D341Med (cell line): Measurements from ENCODE around the gene SHC2.
"Not testable (repeated sequence)": the region's sequence is repeated elsewhere in the genome, so short reads cannot be mapped to it uniquely, and the experiment has no call there.

Source experiments
- DNase-seq: peaks from one replicate; pipeline ENCODE4 v3.0.0; 2012; ENCODE audit warnings: low spot score

SHC2 gene

GRCh38 chr19:492091-492531 is 31.3 kb upstream of the SHC2 start:
- no peak for DNase-seq

DNA sequence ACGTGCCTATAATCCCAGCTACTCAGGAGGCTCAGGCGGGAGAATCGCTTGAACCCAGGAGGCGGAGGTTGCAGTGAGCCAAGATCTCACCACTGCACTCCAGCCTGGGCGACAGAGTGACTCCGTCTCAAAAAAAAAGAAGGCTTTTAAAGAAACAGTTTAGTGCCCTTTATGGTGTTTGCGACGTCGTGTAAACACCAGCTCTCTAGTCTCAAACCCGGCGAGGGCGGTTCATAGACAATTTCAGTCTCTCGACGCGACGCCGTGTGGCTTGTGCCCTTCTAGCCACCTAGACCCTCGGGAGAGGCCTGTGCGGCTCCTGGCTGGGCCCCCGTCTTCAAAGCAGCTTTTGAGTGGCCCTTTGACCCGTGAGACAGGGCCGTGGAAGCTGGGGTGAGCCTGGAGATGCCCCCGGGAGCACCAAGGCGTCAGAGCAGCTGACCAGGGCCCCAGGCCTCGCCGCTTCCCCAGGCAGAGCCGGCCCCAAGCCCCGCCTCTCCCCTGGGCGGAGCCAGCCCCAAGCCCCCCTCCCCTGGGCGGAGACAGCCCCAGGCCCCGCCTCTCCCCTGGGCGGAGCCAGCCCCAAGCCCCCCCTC is 30.4 kb upstream of the SHC2 start:
- no peak for DNase-seq

DNA sequence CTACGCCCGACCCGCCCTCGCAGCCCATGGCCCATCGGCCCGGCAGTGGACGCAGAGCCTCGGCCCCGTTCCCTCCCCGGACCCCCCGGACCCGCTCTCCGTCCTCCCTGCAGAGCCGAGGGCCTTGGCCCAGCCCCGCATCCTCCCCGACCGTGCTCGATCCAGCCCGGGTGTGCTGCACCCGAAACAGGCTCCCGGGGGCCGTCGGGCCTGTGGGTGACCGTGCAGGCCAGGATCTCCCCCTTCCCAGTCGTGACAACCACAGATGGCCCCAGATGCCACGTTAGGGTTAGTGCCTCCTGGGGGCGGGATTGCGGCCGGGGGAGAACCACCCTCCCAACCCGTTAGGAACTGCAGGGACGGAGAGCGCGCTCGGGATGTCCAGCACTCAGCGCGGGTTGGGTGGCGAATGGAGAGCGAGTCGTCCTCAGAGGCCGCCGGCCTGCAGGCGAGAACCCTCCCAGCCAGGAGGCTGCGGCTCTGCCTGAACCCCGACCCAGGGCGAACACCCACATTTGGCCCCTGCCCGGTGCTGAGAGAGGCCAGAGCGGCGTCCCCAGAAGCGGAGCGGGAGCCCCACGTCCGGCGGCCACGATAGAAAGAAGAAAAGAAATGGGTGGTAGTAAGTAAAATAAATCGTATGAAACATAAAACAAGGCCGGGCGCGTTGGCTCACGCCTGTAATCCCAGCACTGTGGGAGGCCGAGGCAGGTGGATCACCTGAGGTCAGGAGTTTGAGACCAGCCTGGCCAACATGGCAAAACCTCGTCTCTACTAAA is 28.8 kb upstream of the SHC2 start:
- peak; percentile 54 for DNase-seq

- peak; percentile 99 for DNase-seq
These were observed 27.9 kb upstream of the SHC2 start for GRCh38 chr19:488505-489417.

- peak; percentile 52 for DNase-seq
These were observed 24.9 kb upstream of the SHC2 start for GRCh38 chr19:485583-486236.

DNA sequence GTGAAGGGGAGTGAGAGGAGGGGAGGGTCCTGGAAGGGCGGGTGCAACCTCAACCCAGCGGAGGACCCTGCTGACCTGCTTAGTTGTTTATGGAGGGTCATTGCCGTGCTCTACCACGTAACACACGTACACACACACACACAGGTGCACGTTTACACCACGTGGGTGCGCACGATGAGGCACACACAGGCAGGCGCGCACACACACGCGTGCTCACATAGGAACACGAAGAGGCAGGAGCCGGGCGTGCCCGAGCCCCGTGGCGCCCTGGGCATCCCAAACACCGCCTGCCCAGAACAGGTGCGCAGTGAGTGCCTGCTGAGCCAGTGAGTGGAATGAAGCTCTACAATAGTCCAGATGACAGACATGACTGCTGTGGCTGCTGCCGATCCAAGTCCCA is 24.2 kb upstream of the SHC2 start:
- DNase-seq: peak; percentile 33

GRCh38 chr19:484494-484893 is 23.7 kb upstream of the SHC2 start:
- DNase-seq: peak; percentile 17

DNA sequence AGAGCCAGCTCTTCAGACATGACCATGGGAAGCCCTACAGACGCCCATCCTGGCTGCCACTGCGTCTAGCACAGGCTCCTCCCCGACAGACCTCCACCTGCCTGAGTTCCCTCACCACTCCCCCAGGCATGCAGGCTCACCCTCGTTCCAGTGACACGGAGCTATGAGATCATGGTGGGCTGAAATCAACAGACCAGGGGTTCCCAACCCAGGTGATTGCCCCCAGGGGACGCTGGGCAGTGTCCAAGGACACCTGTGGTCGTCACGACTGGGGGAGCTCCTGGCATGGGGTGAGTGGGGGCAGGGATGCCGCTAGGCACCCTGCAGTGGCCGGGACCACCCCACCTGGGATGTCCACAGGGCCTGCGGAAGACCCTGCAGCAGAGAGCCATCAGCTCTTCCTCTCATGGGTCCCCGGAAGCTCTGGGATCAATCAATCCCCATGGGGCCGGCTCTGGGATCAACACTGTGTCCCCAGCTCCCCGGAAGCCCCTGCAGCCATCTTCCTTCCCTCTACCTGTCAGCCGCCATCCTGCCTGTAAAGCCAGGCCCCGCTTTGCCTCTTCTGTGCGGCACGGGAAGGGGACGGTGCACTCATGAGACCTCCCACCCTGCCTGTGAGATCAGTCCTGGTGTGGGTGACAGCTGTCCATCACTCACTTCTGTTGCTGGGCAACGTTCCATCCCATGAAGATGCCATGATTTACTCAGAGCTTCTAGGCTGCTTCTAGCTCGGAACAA is 22.7 kb upstream of the SHC2 start:
- DNase-seq: peak; percentile 39

- DNase-seq: peak; percentile 28
These were observed 21.6 kb upstream of the SHC2 start for GRCh38 chr19:482186-483041.

DNA sequence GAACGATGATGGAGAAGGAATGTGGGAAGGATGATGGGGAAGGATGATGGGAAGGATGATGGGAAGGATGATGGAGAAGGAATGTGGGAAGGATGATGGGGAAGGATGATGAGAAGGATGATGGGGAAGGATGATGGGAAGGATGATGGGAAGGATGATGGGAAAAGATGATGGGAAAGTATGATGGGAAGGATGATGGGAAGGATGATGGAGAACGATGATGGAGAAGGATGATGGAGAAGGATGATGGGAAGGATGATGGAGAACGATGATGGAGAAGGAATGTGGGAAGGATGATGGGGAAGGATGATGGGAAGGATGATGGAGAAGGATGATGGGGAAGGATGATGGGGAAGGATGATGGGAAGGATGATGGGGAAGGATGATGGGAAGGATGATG is 20.3 kb upstream of the SHC2 start:
- not testable (repeated sequence) for DNase-seq

DNA sequence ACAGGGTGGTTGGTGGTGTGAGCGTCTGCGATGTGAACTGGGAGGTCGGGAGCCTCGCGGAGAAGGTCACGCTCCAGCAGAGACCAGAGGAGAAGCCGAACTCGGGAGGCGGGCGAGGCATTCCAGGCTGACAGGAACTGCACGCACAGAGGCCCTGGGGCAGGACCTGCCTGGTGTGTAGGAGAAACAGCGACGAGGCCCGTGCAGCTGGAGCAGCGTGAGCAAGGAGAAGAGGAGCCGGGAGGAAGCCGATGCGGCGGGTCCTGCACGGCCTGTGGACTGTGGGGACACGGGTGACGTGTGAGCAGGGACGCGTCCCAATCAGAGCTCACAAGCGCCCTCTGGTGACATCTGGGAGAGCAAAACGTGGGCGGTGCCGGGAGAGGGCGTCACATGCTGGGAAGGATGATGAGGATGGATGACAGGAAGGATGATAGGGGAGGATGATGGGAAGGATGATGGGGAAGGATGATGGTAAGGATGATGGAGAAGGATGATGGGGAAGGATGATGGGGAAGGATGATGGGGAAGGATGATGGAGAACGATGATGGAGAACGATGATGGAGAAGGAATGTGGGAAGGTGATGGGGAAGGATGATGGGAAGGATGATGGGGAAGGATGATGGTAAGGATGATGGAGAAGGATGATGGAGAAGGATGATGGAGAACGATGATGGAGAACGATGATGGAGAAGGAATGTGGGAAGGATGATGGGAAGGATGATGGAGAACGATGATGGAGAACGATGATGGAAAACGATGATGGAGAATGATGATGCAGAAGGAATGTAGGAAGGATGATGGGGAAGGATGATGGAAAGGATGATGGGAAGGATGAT is 19.4 kb upstream of the SHC2 start:
- DNase-seq: peak; percentile 83

DNA sequence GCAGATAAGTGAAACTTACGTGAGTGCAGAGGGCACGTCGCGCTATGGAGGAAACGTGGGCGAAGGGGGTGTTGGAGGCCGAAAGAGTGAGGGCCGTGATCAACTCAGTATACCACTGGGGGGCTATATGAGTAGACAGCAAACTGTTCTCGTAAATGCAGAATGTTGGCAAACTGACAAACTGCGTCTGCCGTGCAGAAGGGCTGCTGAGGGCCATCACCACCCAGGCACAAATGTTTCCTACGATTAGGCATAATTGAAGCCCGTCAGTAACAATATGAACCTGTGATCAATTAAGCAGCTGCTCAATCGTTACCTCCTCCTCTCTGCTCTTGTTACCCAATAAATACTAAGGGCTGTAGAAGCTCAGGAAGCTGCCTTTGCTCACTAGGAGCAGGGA is 18.1 kb upstream of the SHC2 start:
- no peak for DNase-seq

GRCh38 chr19:478236-478903 is 17.5 kb upstream of the SHC2 start:
- no peak for DNase-seq

DNA sequence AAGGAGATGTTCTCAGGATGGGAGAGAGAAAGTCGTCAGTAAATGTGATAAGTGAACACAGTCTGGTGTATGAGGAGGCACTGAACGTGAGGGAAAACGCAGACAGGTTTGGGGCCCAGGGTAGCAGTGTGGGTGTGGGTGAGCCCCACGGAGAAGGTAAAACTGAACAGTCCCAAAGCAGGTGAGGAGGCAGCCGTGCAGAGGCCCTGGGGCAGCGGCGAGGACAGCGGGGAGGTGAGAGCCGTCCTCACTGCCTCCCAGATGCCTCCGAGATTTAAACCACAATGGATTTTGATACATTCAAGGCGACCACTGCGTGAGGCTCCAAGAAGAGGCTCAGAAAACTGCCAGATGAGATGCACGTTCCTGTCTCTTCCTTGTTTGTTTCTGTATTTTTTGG is 14.5 kb upstream of the SHC2 start:
- no peak for DNase-seq

GRCh38 chr19:474126-475078 is 13.6 kb upstream of the SHC2 start:
- DNase-seq: no peak

DNA sequence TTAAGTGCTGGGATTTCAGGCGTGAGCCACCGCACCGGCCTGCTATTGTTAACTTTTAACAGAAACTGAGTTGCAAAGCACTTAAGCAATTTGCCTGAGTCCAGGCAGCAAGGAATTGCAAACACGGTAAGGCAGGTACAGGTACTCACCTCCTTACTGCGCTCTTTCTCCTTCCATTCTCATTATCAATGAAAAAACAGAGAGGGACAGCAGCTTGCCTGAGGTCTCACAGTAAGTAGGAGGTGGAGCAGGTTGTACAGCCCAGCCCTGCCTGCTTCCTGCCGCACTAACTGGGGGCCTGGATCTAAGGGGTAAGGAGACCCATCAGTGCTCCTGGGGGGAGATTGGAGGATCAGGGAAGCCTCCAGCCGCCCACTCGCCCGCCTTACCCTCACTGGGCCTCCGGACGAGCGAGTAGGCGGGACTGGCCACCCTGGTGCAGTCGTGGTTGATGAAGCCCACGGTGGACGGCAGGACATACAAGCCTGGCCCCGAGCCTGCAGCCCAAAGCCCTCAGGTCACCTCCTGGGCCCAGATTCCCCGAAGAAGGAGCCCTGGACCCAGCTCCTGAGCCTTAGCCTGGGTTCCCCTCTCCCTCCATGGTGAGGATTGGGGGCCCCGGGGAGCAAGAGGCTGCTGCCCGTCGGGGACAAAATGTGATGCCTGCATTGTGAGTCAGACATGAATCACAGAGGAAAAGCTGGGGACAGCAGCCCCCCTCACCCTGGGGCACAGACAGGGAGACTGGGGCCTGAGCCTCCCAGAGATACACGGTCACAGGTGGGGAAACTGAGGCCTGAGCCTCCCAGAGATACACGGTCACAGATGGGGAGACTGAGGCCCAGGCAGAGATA is 11.4 kb upstream of the SHC2 start:
- no peak for DNase-seq

GRCh38 chr19:470701-471100 is 9.9 kb upstream of the SHC2 start:
- DNase-seq: no peak
